Lower leg skin (tissue), 3 donors: Measurements from ENCODE around the gene DAND5.
"Not testable (repeated sequence)": the region's sequence is repeated elsewhere in the genome, so short reads cannot be mapped to it uniquely, and the experiment has no call there.

ENCODE experiments used
- POLR2A ChIP-seq, 2 donors: fragments of 450-650 bp; IDR thresholded peaks; one replicate each; pipeline ENCODE4 v1.6.1; 2016 to 2017; ENCODE audit warnings: antibody characterized with exemption in 2 of 2, mild to moderate bottlenecking in 1 of 2, moderate library complexity in 1 of 2
- TF ChIP-seq, protein P1 (sequence below), 3 donors: fragments of 450-650 bp; IDR thresholded peaks; one replicate each; pipeline ENCODE4 v1.5.1; 2016; ENCODE audit warnings: antibody characterized with exemption in 3 of 3, mild to moderate bottlenecking in 3 of 3, moderate library complexity in 2 of 3

DNA sequence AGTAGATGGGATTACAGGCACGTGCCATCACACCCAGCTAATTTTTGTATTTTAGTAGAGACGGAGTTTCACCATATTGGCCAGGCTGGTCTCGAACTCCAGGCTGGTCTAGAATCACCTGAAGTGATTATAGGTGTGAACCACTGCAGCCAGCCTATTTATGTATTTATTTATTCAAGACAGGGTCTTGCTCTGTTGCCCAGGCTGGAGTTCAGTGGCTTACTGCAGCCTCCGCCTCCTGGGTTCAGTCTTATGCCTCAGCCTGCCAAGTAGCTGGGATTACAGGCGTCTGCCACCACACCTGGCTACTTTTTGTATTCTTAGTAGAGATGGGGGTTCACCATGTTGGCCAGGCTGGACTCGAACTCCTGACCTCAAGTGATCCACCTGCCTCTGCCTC, 17.3 kb upstream of the DAND5 start:
- TF ChIP-seq POLR2A (IDR thresholded peaks at IDR 0.05) = not testable (repeated sequence)
- TF ChIP-seq, protein P1, sequence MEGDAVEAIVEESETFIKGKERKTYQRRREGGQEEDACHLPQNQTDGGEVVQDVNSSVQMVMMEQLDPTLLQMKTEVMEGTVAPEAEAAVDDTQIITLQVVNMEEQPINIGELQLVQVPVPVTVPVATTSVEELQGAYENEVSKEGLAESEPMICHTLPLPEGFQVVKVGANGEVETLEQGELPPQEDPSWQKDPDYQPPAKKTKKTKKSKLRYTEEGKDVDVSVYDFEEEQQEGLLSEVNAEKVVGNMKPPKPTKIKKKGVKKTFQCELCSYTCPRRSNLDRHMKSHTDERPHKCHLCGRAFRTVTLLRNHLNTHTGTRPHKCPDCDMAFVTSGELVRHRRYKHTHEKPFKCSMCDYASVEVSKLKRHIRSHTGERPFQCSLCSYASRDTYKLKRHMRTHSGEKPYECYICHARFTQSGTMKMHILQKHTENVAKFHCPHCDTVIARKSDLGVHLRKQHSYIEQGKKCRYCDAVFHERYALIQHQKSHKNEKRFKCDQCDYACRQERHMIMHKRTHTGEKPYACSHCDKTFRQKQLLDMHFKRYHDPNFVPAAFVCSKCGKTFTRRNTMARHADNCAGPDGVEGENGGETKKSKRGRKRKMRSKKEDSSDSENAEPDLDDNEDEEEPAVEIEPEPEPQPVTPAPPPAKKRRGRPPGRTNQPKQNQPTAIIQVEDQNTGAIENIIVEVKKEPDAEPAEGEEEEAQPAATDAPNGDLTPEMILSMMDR (IDR thresholded peaks at IDR 0.05) = not testable (repeated sequence)
